Fibroblast of the conjunctiva (primary cell): ENCODE data around the gene PARD6G.
"Not testable (repeated sequence)": the region's sequence is repeated elsewhere in the genome, so short reads cannot be mapped to it uniquely, and the experiment has no call there.

ENCODE experiments used
- DNase-seq: peaks from one replicate; pipeline ENCODE4 v3.0.0-alpha.2; 2010; ENCODE audit warnings: low read depth

PARD6G gene

GRCh38 chr18:80241919-80242777 lies 5.2 kb downstream of the PARD6G start:
- DNase-seq, result no peak

- DNase-seq, result no peak
Observed at GRCh38 chr18:80239830-80240229, 7.5 kb downstream of the PARD6G start.

- no peak for DNase-seq
Observed at GRCh38 chr18:80238651-80239260, 8.6 kb downstream of the PARD6G start.

- DNase-seq, result not testable (repeated sequence)
Observed at GRCh38 chr18:80237519-80237918, 9.8 kb downstream of the PARD6G start.

GRCh38 chr18:80234398-80234797 lies 12.9 kb downstream of the PARD6G start:
- DNase-seq, result no peak

GRCh38 chr18:80233899-80234298 lies 13.4 kb downstream of the PARD6G start:
- DNase-seq, result no peak

- no peak for DNase-seq
Observed at GRCh38 chr18:80233201-80233835, 14.0 kb downstream of the PARD6G start.

- DNase-seq, result no peak
Observed at GRCh38 chr18:80232710-80233109, 14.6 kb downstream of the PARD6G start.

- no peak for DNase-seq
Observed at GRCh38 chr18:80232030-80232429, 15.3 kb downstream of the PARD6G start.

- DNase-seq, result no peak
Observed at GRCh38 chr18:80231616-80232015, 15.7 kb downstream of the PARD6G start.

- no peak for DNase-seq
Observed at GRCh38 chr18:80231151-80231550, 16.2 kb downstream of the PARD6G start.

- no peak for DNase-seq
Observed at GRCh38 chr18:80229766-80230745, 17.3 kb downstream of the PARD6G start.

- DNase-seq, result no peak
Observed at GRCh38 chr18:80229363-80229762, 18.0 kb downstream of the PARD6G start.

GRCh38 chr18:80228051-80228848 lies 19.1 kb downstream of the PARD6G start:
- DNase-seq, result no peak

GRCh38 chr18:80227472-80227871 lies 19.8 kb downstream of the PARD6G start:
- DNase-seq, result no peak

- no peak for DNase-seq
Observed at GRCh38 chr18:80225685-80226084, 21.6 kb downstream of the PARD6G start.

GRCh38 chr18:80223581-80224148 lies 23.6 kb downstream of the PARD6G start:
- no peak for DNase-seq

- not testable (repeated sequence) for DNase-seq
Observed at GRCh38 chr18:80219488-80219887, 27.8 kb downstream of the PARD6G start.

GRCh38 chr18:80218341-80219227 lies 28.7 kb downstream of the PARD6G start:
- DNase-seq, result no peak

GRCh38 chr18:80213182-80213581 lies 34.1 kb downstream of the PARD6G start:
- DNase-seq, result no peak
